SJSA1 (cell line): ENCODE measurements around the gene NDUFAF8. TPM values are rescaled to one million over a fixed set of nuclear protein-coding genes. Genes with fewer than 3 reads are reported as not detected.

Source experiments
- DNase-seq, 2 experiments: peaks; one replicate each; pipeline ENCODE4 v3.0.0-alpha.2; 2015 to 2020; ENCODE audit warnings: low spot score in 2 of 2, low read depth in 1 of 2
- H3K27ac ChIP-seq: fragments of 250-450 bp; sonication (Bioruptor Pico); 2 replicates; pipeline ENCODE4 v1.5.1; 2020; ENCODE audit warnings: mild to moderate bottlenecking, moderate library complexity
- H3K27me3 ChIP-seq: fragments of 250-450 bp; sonication (Bioruptor Pico); replicated peaks from 2 replicates; pipeline ENCODE4 v1.5.1; 2020; ENCODE audit warnings: mild to moderate bottlenecking, moderate library complexity
- H3K36me3 ChIP-seq: fragments of 250-450 bp; sonication (Bioruptor Pico); 2 replicates; pipeline ENCODE4 v1.5.1; 2020; ENCODE audit warnings: mild to moderate bottlenecking
- H3K4me1 ChIP-seq: fragments of 250-450 bp; sonication (Bioruptor Pico); replicated peaks from 2 replicates; pipeline ENCODE4 v1.6.1; 2021; ENCODE audit warnings: mild to moderate bottlenecking
- H3K4me3 ChIP-seq: fragments of 250-450 bp; sonication (Bioruptor Pico); 2 replicates; pipeline ENCODE4 v1.5.1; 2020; ENCODE audit warnings: mild to moderate bottlenecking
- H3K9me3 ChIP-seq: fragments of 250-450 bp; sonication (Bioruptor Pico); replicated peaks from 2 replicates; pipeline ENCODE4 v1.5.1; 2020; ENCODE audit warnings: mild to moderate bottlenecking
- total RNA-seq: library from RNA; depleted of rRNA; stranded (reverse); fragments of >200 nt; shearing (Covaris generic); gene quantifications from 2 replicates; pipeline ENCODE4 v1.2.3, GENCODE V29; 2014

NDUFAF8 gene
- total RNA-seq, 1 experiment from 2014 or later: 74.0 TPM

DNA sequence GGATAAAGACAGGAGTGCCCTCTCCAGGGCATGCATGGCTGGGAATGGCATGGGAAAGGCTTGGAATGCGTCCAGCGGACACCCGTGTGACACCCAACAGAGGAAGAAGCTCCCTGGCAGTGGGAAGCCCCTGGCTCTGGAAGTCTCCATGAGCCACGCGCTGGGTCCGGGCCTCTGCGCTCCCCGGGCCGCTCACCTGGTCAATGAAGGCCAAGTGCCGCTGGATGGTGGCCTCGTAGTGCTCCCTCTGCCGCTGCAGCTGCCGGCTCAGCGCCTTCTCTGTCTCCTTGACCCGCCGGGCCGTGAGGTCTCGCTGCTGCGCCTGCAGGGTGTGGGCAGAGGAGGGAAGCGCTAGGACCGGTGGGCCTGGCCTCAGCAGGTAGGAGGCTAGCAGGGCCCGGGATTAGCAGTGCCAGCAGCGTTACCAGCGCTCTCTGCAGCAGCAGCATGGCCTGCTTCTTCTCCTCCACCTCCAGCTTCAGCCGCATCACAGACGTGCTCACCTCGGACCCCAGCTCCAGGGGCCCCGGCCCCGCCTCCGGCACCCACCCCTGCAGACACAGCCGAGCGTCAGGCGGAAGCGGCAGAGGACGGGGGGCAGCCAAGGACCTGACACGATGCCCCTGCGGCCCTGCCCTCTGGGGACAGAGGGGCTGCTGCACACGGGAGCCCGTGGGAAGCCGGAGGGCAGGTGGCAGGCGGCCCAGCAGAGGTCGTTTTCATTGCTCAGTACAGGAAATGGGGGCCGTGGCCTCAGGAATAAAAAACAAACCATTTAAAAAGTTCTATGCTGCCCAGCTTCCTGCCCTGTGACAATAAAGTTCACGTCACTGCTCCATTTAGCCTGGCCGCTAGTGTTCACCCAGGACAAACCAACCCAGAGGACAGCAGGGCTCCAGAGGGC lies 42.4 kb upstream of the NDUFAF8 start:
- Histone ChIP-seq H3K27ac (no peak overlapping the region), H3K27me3 (no peaks in the 10 kb centered on the region), H3K36me3 (peaks cover 75% of the 10 kb centered on the region), H3K4me1 (peaks cover 4% of the 10 kb centered on the region), H3K4me3 (no peak overlapping the region), H3K9me3 (no peaks in the 10 kb centered on the region)
- DNase-seq: no peak

DNA sequence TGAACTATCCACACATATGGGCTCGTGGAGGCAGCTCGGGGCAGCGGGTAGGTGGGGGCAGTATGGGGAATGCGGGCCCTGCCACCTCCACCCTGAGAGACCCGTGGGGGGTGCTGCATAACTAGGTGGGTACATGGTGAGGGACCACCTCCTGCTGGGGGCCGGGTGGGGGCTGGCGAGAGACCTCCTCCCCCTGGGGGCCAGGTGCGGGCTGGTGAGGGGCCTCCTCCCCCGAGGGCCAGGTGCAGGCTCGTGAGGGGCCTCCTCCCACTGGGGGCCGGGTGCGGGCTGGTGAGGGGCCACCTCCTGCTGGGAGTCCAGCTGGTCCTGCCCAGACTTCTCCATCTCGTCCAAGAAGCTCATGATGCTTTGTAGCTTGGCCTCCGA lies 41.7 kb upstream of the NDUFAF8 start:
- peaks cover 4% of the 10 kb centered on the region for H3K4me1 ChIP-seq
- peaks cover 75% of the 10 kb centered on the region for H3K36me3 ChIP-seq
- H3K9me3 ChIP-seq: no peaks in the 10 kb centered on the region
- no peak for DNase-seq
- H3K27ac ChIP-seq: no peak overlapping the region
- no peaks in the 10 kb centered on the region for H3K27me3 ChIP-seq
- no peak overlapping the region for H3K4me3 ChIP-seq

DNA sequence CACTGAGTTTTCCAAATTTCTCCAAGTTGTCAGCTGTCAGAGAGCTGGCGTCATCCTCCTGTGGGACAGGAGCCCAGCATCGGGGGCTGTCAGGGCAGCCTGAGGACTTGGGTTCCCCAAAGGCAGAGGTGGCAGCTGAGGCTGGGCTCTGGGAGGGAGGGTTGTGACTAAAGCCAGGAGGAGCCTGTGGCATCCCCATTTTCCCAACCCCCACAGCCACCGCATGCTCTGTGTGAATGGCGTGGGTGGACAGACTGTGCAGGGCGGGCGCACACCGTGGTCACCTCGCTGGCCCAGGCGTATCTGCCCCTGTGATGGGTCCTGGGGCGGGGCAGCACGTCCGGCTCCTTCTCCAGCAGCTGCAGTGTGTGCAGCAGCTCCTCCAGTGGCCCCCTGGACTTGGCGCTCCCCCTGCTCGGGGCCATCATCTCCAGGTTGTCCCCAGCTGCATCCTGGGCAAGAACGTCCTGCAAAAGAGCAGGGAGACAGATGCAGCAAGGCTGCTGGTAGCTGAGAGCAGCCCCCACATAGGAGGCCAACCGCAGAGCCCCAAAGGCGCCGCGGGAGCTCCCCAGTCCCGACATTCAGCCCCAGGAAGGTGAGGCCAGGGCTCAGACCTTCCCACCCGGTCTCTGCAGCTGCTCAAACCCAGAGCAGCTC lies 41.2 kb upstream of the NDUFAF8 start:
- H3K4me1 ChIP-seq: peaks cover 4% of the 10 kb centered on the region
- H3K27ac ChIP-seq: no peak overlapping the region
- no peaks in the 10 kb centered on the region for H3K9me3 ChIP-seq
- peaks cover 75% of the 10 kb centered on the region for H3K36me3 ChIP-seq
- no peaks in the 10 kb centered on the region for H3K27me3 ChIP-seq
- no peak for DNase-seq
- no peak overlapping the region for H3K4me3 ChIP-seq

DNA sequence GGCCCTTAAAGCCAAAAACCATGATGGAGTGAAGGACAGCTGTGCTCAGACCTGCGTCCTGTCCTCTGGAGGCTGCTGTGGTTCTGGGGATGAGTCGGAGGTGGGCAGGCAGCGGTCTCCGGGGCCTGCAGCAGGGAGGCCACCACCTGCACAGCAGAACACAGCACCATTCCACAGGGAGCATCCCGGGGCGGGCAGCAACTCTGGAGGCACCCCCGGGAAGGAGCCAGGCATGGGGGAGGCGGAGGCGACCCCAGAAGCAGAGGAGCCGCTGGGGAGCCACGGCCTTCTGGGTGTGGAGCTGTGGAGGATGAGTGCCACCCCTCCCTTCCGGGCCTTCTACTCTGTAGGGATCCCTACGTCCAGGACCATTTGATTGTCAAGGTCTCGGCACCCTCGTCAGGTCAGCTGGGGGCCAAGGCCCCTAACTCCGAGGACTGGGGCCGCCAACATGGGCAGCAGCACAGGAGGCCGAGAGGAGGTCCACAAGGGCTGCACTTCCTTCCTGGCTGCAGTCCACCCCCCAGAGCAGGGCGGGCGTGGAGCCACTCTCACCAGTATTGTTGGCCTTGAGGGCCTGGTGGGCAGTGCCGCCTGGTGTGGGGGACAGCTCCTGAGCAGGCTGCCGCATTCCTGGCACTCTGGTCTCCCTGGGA lies 40.2 kb upstream of the NDUFAF8 start:
- DNase-seq: no peak
- H3K4me3 ChIP-seq: no peak overlapping the region
- no peaks in the 10 kb centered on the region for H3K27me3 ChIP-seq
- H3K36me3 ChIP-seq: peaks cover 74% of the 10 kb centered on the region
- peaks cover 4% of the 10 kb centered on the region for H3K4me1 ChIP-seq
- H3K27ac ChIP-seq: no peak overlapping the region
- H3K9me3 ChIP-seq: no peaks in the 10 kb centered on the region

DNA sequence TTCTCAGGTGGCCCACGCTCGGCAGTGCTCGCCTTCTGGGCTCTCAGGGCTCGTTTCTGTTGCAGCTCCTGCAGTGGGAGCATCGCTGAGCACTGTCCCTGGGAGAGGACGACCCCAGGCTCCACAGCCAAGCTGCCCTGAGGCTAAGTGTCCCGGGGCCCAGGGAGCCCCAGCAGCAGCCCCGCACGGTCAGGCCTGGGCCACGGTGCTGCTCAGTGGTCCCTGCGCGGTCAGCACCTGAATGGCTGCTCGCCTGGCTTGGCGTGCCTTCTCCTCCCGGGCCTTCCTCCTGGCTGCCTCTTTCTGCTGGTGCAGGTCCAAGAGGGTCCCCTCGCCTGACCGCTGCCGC lies 39.7 kb upstream of the NDUFAF8 start:
- no peak overlapping the region for H3K27ac ChIP-seq
- H3K9me3 ChIP-seq: no peaks in the 10 kb centered on the region
- H3K36me3 ChIP-seq: peaks cover 73% of the 10 kb centered on the region
- no peaks in the 10 kb centered on the region for H3K27me3 ChIP-seq
- peaks cover 4% of the 10 kb centered on the region for H3K4me1 ChIP-seq
- DNase-seq: no peak
- no peak overlapping the region for H3K4me3 ChIP-seq

DNA sequence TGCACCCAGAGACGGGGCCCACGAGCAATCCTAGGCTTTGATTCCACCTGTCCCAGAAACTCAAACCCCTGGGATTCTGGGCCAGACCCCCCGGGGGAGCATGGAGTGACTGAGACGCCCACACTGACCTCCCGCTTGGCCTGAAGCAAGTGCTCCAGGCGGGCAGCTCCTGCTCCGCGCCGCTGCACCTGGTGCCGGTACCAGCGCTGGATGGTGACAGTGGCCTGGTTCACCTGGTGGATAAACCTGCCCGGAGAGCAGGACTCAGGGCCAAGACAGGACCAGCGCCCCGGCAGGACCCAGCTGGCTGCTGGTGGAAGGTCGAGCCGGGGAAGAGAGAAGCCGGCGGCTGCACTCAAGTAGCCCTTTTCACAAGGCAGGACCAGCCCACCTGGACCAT lies 38.9 kb upstream of the NDUFAF8 start:
- Histone ChIP-seq H3K4me3 (no peak overlapping the region), H3K27ac (no peak overlapping the region), H3K4me1 (peaks cover 4% of the 10 kb centered on the region), H3K9me3 (no peaks in the 10 kb centered on the region; the same call in 1 of the 2 replicates), H3K36me3 (peaks cover 72% of the 10 kb centered on the region), H3K27me3 (no peaks in the 10 kb centered on the region)
- no peak for DNase-seq

DNA sequence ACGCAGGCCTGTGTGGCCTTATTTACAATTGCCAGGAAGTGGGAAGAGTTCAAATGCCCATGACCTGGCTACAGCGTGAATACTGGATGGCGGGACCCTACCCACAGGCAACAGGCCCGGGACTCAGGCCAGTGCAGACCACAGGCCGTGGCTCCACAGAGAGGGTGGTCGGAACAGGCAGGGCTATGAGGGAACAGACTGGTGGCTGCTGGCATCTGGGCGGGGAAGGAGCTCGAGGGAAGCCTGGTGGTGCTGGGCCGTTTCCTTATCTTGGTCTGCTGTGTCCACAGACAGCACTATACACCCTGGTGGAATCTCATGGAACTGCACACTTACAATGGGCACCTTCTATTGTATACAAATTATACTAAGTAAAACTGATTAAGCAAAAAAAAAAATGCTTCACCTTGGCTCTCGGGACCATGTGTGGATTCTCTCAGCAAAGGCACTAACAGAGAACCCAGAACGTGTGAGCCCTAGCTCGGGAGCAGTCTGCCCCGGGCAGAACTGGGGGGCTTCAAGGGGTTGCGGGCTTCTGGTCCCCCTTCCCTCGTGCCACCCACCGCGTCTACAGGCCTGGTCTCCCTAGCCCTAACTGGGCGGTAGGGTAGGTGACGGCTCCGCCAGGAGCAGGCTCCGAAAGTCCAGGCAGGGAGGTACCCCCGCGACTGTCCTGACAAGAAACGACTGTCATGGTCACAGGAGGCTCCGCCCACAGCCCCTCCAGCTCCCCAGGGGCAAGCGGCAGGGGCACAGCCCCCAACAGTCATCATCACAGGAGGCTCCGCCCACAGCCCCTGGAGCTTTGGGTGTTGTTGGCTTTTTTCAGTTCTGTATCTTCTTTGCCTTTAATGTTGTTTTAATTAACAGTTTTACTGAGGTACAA lies 38.2 kb upstream of the NDUFAF8 start:
- no peak overlapping the region for H3K27ac ChIP-seq
- H3K9me3 ChIP-seq: no peaks in the 10 kb centered on the region; the same call in 1 of the 2 replicates
- peaks cover 64% of the 10 kb centered on the region for H3K36me3 ChIP-seq
- no peak overlapping the region for H3K4me3 ChIP-seq
- H3K27me3 ChIP-seq: no peaks in the 10 kb centered on the region
- DNase-seq: peak; percentile 48 to 82
- H3K4me1 ChIP-seq: peaks cover 4% of the 10 kb centered on the region

DNA sequence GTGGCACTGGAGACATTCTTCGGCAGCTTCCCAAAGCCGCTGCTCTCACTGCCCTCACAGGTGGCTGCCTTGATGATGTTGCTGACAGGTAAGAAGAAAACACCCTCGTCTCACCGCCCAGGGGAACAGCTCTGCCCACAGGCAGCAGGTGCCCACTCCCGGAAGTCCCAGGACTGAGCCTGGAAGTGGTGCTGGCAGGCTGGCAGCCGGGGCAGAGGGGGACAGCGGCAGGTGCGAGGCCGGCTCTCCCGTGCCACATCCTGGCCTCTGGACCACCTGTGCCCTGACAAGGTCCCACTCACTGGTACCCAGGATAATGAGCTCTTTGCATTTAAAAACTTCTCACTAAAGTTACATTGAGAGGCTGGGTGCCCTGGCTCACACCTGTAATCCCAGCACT lies 36.8 kb upstream of the NDUFAF8 start:
- Histone ChIP-seq H3K4me3 (no peak overlapping the region), H3K36me3 (peaks cover 58% of the 10 kb centered on the region), H3K9me3 (no peaks in the 10 kb centered on the region; the same call in 1 of the 2 replicates), H3K4me1 (peaks cover 4% of the 10 kb centered on the region), H3K27me3 (no peaks in the 10 kb centered on the region), H3K27ac (no peak overlapping the region)
- DNase-seq: no peak

DNA sequence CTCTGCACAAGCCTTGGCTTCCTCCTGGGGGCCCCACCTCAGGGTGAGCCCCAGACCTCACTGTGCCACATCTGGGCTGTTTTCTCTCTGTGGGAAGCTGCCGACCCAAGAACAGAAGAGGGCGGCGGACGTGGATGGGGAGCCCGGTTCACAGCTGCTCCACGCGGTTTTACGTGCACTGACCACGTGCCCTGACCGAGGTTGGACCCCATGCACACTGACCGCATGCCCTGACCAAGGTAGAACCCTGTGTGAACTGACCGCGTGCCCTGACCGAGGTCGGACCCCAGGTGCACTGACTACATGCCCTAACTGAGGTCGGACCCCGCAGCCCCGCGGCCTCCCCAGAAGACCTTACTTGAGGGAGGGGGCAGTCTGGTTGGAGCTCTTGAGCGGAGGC lies 36.0 kb upstream of the NDUFAF8 start:
- no peak overlapping the region for H3K4me3 ChIP-seq
- no peak for DNase-seq
- H3K36me3 ChIP-seq: peaks cover 53% of the 10 kb centered on the region
- no peak overlapping the region for H3K27ac ChIP-seq
- no peaks in the 10 kb centered on the region for H3K27me3 ChIP-seq
- H3K9me3 ChIP-seq: no peaks in the 10 kb centered on the region; the same call in 1 of the 2 replicates
- H3K4me1 ChIP-seq: peaks cover 4% of the 10 kb centered on the region

DNA sequence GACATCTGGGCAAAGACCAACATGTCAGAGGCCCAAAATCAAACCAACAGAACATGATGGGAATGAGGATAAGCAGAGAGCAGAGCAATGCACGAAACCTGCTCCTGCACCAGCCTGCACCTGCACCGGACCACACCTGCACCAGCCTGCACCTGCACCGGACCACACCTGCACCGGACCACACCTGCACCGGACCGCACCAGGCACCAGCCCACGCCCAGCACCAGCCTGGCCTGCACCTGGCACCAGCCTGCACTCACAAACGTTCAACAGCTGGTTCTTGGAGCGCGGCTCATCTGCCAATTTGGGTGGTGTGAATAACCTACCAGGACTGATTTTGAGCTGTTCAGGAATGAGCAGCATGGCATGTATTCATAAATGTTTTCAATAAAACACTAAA lies 34.5 kb upstream of the NDUFAF8 start:
- peaks cover 4% of the 10 kb centered on the region for H3K4me1 ChIP-seq
- peaks cover 40% of the 10 kb centered on the region for H3K36me3 ChIP-seq
- no peak overlapping the region for H3K27ac ChIP-seq
- H3K9me3 ChIP-seq: no peaks in the 10 kb centered on the region; the same call in 1 of the 2 replicates
- no peak for DNase-seq
- H3K27me3 ChIP-seq: no peaks in the 10 kb centered on the region
- no peak overlapping the region for H3K4me3 ChIP-seq

DNA sequence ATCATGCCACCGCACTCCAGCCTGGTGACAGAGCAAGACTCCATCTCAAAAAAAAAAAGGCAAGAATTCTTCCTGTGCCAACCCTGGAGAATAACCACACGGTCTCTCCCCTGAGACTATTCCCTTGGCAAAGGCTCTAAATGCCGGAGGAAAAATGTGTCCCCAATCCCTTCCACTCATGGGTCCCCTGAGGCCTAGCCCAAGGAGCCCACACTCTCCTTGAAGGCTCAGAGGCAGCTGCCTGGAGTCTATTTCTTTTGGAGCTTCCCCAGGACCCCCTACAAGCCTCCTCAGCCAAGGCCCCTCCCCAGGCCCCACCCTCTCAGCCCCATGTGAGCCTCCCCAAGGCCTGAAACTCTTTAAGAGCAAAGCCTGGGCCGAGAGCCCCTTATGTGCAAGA lies 33.0 kb upstream of the NDUFAF8 start:
- Histone ChIP-seq H3K27me3 (no peaks in the 10 kb centered on the region), H3K9me3 (no peaks in the 10 kb centered on the region; the same call in 1 of the 2 replicates), H3K4me1 (no peaks in the 10 kb centered on the region), H3K4me3 (no peak overlapping the region), H3K27ac (no peak overlapping the region), H3K36me3 (peaks cover 29% of the 10 kb centered on the region)
- no peak for DNase-seq

DNA sequence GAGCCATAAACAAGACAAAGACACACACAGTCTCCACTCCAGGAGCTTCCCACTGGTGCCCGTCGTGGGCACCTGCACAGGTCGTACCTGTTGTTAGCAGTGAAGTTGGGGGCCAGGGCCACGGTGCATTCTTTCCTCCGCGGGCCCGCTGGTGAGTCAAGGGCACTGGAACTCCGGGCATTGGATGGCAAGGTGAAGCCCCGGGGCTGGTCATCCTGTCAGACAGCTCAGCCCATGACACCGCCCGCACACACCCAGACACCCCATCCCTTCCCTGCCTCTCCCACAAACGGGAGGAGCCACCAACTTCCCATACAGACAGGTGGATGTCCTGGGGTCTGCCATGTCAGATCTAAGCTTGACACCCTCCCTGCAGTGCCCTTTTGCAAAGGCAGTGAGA lies 32.5 kb upstream of the NDUFAF8 start:
- Histone ChIP-seq H3K36me3 (peaks cover 24% of the 10 kb centered on the region), H3K27ac (no peak overlapping the region), H3K4me3 (no peak overlapping the region), H3K9me3 (no peaks in the 10 kb centered on the region; the same call in 1 of the 2 replicates), H3K27me3 (no peaks in the 10 kb centered on the region), H3K4me1 (no peaks in the 10 kb centered on the region)
- no peak for DNase-seq
